GM18517 (cell line): ENCODE data around the gene GALNT2.
A peak's percentile ranks its signal among the peaks of the same experiment; 100 is the strongest.

Source experiments
- ATAC-seq: cut with Tn5 transposase; IDR thresholded peaks from one replicate; pipeline ENCODE4 v1.9.1; 2021; ENCODE audit warnings: mild to moderate bottlenecking, moderate library complexity; ENCODE audit not compliant: unreplicated experiment

GALNT2 gene

DNA sequence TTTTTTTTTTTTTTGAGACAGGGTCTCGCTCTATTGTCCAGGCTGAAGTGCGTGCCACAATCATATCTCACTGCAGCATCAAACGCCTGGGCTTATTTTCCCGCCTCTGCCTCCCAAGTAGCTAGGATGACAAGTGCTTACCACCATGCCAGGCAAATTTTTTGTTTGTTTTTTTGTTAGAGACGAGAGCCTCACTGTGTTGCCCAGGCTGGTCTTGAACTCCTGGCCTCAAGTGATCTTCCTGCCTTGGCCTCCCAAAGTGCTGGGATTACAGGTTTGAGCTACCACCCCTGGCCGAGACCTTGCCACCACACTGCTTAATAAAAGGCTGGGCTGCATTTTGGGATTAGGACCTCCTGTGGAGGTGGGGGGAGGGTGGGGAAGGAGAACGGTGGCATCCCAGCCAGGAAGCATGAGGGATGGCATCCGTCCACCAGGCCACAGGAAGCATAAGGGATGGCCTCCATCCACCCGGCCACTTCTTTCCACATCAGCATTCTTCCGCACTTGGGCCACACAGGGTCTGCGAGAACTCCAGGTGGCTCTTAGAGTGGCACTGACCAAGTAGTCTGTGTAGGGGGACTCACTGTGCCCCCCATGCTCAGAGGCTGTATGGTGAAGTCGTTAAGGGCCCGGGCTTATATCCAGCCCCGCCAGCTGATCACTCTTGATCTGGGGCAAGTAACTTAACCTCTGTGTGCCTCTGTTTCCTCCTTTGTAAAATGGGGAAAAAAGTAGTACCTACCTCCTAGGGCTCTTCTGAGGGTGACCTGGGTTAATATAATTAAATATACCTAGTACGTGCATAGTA, 75.0 kb downstream of the GALNT2 start:
- no peak for ATAC-seq

DNA sequence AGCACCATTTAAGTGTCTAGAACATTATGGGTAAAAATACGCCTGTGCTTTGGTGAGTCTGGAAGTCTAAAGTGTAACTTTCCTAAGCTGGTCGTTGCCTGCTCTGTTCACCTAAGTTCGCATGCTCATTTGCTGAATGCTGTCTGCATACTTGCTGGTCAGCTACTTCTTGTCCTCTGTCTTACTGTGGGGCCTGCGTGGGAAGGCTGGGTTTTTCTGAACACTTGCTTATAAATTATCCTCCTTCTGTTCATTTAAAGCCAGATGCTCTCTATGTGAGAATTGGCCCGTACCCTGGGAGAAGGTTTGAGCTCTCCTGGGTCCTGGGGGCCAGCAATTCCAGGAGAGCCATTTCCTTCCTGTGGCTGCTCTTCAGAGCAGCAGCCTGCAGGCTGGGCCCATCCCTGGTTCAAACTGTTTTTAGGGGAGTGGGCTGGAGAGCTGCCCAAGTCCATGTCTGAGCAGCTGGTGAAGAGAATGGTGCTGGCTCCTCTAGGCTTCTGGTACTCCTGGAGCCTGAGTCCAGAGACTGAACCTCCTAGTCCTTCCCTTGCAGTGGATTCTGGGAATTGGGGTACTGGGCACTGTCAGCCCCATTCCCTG, 75.7 kb downstream of the GALNT2 start:
- ATAC-seq: no peak

DNA sequence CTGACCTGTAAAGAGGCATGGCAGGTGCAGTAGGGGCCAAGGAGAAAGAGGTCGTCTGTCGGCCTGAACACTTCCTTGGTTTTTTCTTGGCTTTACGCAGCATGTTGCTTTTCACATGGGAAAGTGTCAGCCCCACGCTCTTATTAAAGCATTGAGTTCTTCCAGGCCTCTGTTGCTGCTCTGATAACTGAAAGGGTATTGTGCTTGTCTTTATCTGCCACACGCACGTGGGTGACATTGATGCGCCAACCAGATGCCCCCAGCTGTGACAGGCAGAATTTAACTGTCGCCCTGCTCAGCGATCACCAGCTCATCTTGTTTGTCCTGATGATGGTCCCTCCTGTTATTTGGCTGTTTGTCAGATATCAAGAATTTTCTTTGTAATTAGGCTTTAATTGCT, 76.5 kb downstream of the GALNT2 start:
- no peak for ATAC-seq

DNA sequence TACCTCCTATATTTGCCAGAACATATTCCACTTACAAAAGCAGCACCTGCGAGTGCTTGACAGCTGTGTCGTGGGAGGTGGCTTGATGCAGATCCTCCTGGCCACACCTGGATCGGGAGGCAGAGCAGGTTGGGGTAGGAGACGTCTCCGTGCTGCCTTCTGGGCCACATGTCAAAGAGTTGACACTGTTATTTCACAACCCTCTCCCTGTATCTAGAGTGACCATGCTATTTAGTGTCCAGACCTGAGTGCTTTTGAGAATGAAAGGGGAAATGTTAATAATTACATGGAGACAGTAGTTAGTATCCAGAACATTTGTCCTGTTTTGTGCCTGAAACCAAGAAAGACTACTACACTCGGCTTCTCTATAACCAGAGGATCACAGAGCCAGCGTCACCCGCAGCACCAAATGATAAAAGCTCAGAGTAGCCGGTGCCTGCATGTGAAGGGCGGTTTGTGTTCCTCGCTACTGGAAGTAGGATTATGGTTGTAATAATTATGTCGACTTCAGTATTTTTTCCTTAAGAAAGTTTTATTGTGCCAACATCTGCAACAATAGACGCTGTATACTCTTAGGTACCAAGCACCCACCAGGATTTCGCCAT, 77.1 kb downstream of the GALNT2 start:
- no peak for ATAC-seq

DNA sequence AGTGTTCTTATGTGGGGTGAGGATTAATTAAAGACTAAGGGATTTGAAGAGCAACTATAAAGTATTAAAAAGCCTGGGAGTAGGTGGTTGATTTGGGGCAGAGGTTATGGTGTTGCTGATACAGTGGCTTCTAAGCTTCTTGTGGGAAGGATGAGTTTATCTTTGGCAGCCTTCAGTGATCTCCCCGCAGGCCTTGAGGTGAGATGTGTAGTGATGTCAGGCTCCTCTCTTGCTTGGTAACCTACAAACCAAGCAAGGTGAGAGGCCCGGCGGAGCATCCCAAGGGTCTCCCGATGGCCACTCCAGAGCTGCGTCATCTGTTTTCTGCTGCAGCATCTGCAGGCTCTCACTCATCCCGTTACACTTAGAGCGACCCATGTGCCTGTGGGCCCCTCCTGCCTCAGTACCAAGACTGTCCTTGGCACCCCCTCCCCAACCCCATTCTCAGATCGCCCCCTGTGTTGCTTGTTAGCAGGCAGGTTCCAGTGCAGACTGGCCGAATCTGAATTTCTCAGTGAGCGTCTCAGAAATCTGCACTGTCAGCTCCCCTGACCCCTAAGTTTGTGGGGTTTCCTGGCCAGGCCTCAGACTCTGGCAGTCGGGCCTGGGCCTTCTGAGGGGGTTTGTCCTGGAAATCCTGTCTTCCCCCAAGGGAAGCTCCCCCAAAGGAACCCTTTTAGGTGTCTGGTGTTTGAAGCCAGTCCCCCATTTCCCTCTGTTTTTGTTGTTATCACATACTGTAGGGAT, 77.9 kb downstream of the GALNT2 start:
- no peak for ATAC-seq

DNA sequence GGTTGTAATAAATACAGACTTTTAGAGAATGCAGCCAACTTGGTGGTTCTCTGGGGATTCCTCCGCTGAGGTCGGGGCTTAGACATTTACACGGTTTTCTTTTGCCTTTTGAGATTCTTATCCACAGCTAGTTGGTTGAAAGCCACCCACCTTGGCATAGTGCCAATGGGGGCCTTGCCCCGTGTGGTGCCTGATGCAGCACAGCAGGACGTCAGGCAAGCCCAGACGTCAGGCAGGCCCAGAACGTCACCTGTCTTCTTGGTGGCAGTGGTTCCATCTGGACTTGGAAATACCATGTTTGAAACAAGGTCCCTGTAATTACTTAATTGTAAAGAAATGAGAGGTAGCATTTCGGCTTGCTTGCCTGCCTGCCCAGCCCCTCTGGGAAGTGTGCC, 78.5 kb downstream of the GALNT2 start:
- ATAC-seq: no peak

DNA sequence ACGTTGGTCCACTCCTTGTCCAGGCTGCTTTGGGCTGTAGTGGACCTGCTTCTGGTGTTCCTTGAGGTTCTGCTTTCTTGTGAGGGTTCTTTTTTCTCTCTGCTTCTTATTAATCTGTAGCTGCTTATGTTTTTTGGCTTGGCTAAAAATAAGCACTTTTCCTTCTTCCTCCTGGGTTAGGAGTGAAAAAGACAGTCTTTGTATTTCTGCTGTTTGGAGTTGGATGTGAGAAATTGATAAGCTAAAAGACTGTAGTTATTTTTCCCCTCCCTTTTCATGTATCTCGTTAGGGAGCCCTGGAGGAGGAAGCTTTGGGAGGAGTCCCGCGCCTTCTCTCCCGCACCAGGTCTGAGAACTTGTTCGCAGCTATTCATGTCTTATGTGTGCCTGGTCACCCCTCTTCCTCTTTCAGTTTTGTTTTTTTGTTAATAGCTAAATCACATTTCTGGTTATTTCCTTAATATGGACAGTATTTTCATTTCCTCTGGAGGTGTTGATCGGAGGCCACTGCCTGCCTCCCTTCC, 79.0 kb downstream of the GALNT2 start:
- ATAC-seq: no peak

DNA sequence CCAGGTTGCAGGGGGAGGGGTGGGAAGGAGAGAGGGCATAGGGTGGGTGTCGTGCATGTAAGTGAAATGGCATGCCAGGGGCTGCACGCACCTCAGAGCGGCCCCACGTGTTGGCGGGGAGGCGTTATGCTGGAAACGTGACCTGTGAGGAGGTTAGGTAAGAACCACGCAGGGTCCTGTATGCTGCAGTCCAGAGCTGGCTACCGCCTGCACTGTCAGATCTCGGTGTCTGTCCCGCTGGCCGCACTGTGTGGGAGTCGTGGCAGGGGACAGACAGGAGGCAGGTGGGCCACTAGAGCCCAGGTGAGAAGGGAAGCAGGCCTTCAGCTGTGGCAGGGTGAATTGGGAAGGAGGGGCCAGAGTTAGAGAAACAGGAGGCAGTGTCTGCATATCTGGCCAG, 79.7 kb downstream of the GALNT2 start:
- ATAC-seq: no peak

DNA sequence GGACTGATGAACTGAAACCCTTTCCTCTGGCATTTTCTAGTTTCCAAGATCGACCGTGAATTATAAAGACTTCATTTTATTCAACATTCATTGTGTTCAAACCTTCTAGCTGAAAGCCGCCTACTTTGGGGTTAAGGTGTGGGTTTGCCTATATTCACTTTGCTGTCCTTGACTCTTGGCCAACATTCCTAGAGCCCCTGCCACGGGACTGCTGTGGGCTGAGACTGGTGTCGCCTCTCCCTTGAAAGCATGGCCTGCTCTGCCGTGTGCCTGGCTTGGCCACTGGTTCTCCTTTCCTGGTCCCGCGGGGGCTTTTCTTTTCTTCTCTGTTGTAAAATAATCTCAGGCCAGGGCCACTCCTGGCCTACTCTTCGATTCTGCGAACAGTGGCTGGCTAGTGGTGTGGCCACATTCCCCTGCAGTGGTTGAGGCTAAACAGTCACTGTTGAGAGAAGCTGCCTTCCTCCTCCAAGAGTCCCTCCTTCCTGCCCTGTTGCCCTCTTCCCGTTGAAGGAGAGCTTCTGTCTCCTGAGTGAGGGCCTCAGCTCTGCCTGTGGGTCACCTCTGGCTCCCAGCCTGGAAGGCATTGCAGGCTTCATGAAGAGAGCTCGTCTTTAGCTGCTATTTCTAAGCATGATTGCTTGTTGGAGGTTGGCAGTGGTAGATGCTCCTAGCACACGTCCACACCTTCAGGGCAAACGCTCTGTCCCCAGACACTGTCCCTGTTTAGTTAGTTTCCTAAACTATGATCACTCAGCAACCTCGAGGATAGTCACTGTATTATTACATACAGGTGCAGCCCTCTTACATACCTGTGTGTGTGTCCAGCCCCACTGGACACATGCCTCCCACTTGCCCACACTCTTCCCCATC, 80.5 kb downstream of the GALNT2 start:
- no peak for ATAC-seq

DNA sequence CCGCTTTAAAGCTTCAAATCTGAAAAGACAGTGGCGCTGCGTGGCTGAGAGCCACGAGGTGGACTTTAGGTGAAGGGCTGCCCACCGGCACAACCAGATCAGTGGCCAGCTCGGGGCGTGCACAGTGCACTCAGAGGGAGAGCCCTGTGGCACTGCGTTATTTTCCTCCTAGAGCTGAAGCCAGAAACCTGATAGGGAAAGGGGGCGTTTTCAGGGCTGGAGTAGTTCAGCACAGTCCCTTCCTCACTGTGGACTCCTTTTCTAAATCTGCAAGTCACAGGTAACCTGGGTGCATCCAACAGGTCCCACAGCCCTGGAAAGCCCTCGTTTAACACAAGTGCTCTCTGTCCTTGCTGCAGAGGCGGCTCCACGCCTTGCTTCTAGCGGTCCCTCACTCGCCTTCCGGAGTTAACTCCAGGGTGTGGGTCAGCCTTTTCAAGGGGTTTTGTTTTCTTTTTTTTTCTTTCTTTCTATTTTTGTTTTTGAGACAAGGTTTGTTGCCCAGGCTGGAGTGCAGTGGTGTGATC, 81.2 kb downstream of the GALNT2 start:
- ATAC-seq: no peak

DNA sequence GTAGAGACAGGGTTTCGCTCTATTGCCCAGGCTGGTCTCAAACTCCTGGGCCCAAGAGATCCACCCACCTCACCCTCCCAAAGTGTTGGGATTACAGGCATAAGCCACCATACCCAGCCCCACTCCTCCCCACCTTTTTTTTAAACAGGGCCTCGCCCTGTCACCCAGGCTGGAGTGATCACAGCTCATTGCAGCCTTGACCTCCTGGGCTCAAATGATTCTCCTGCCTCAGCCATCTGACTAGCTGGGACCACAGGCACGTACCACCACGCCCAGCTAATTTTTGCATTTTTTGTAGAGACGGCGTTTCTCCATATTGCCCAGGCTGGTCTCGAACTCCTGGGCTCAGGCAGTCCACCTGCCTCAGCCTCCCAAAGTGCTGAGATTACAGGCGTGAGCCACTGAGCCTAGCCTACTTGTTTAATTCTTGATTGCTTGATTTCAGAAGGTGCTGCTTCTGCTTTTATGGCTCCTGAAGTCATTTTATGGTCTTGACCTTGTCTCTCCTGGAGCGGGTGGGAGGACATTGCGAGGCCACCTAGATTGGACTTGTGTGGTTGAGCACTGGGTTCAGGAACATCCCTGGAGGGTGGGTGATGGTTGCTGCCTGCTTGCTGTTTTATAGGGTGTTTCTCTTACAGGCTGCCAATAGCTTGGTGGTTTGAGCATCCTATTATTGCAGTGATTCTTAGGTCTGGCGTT, 81.9 kb downstream of the GALNT2 start:
- ATAC-seq: no peak

DNA sequence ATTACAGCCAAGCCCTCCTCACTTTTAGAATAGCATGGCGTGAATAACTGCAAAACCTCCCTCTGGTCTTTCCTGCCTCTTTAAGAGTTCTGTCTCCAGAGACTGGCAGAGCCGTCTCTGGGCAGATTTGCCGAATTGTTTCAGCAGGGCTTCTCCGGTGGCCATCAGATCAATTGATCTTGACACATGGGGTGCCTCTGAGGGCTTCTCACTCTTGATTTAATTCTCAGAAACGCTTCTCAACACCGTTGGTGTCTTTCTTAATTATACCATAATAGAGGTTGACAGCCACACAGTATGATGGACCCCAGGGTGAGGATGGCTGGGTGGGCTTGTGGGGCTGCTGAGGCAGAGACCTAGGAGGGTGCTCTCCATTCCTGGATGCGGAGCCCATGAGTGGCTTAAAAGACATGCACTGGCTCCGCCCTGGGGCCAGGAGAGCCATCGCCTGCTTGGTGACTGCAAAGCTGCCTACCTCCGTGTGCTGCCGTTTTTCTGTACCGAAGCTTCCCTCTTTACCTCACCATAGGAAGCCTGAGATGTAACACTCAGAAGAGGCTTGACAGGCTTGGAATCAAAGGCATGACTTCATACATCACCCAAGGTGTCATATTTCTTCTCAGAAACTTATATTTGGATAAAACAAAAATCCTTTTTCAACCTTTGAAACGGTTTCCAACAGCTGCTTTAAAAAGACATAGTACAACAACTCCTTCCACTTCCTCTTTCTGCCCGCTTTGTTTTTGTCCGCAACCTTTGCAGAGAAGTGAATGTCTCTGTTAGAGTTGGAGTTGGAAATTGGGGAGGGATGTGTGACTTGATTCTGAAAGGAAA, 82.9 kb downstream of the GALNT2 start:
- ATAC-seq: peak; percentile 70

DNA sequence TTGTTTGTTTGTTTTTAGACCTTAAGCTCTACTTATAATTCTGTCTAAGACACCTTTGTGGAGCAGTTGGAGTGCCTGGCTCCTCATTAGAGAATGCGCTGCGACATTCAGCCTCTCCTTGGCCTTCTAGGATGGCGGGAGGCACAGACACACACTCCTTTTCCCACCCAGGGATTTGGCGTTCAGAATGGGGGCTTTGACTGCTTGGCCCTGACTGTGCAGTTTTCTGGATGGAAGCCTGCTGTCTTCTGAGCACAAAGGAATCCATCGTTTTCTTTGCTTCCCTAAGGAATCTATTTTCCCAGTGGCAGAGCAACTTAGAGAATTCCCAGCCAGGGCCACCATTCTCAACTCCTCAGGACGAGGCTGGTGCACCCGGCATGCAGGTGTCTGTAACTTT, 83.6 kb downstream of the GALNT2 start:
- ATAC-seq: no peak

DNA sequence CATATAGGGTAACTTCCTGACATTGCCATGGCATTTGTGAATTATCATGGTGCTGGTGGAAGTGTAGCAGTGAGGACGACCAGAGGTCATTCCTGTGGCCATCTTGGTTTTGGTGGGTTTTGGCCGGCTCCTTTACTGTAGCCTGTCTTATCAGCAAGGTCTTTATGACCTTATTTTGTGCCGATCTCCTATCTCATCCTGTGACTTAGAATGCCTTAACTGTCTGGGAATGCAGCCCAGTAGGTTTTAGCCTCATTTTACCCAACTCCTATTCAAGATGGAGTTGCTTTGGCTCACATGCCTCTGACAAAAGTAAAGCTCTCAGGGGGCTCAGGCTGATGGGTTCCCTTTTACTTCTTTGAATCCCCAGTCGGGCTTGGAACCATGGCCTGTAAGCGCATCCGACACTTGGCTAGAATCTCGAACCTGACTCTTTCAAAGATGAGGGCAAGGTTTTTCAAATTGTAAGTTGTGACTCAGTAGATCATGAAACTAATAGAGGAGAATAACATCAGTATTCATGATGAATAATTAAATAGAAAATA, 85.0 kb downstream of the GALNT2 start:
- ATAC-seq: no peak

DNA sequence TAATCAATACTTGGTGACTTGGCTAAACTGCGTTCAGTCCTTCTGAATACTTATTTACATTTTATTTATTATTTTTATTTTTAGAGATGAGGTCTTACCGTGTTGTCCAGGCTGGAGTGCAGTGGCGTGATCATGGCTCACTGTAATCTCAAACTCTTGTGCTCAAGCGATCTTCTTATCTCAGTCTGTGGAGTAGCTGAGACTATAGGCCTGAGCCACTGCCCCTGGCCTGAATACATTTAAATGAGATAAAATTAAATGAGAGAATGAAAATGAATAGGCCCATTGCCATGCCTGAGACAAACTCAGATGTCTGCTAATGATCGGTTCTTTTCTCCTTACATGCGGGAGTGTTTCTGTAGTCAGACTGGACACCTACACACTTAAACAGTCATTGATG, 86.0 kb downstream of the GALNT2 start:
- ATAC-seq: no peak

DNA sequence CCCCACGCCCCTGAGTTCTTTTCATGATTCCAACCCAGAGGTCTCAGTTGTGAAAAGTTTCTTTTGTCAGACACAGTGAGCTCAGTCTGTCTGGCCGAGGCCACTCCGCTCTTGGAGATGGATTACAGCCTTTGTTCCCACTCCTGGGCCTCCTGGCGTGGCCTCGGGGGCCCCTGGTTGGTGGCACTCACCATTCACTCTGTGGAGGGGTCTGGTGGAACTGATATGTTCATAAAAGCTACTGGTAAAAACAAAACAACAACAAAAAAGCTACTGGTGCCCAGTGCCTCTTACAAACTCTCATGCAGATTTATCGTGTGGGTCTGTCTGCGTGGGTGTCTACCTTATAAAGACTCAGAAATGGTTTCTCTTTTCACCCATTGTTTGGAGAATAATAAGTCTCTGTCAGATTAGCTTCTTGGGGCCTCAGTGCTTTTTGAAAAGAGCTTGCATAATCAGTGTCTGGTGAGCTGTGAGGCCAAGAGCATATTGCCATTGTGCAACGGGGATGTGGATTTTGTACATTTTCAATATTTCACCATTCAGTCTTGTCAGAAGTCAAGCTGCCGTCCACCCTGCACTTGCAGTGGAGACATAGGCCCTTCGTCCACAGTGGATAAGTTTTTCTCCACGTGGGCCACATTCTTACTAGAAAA, 86.7 kb downstream of the GALNT2 start:
- no peak for ATAC-seq

DNA sequence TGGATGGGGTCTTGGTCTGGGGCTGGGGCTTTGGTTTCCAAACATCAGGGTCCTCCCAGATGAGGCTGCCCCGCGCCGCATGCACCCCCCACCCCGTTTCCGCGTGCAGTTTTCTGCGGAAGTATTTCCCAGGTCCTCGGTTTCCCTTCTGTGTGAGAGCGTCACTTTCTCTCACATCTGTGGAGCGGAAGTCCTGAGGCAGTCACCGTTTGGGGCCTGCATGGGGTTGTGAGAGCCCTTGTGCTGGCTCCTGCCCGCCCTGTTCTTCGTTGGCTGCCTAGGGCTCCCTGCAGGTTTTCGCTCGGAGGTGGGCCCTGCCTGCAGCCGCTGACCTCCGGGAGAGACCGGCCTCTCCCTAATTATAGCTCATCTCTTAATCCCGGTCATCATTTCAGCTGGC, 88.0 kb downstream of the GALNT2 start:
- ATAC-seq: no peak

DNA sequence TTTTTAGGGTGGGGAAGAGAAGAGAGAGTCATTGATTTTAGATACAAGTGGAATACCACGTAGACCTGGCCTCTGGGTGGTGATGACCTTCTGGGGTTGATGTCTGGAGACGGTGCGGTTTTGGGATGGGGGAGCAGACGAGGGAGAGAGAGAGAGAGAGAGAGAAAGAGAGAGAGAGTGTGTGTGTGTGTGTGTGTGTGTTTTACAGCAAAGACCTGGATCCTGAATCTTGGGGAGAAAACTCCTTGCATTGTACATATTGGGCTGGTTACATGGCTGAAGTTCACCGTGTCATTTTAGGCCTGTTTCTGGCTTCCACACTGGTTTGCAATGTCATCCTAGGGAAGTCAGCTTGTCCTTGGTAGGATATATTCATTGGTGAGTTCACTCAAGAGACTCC, 89.0 kb downstream of the GALNT2 start:
- ATAC-seq: no peak
